ENCODE data around the gene QSOX2.

The QSOX2 gene

GRCh38 chr9:136264441-136265405 is 19.1 kb upstream of the QSOX2 start:
- DNase-seq (ENCODE audit: low read depth): no peak

- DNase-seq (ENCODE audit: low read depth): no peak
Measured at GRCh38 chr9:136264031-136264430, 18.4 kb upstream of the QSOX2 start.

- no peak for DNase-seq (ENCODE audit: low read depth)
Measured at GRCh38 chr9:136262671-136263178, 17.1 kb upstream of the QSOX2 start.

GRCh38 chr9:136261686-136262430 is 16.2 kb upstream of the QSOX2 start:
- no peak for DNase-seq (ENCODE audit: low read depth)

- no peak for DNase-seq (ENCODE audit: low read depth)
Measured at GRCh38 chr9:136260936-136261472, 15.4 kb upstream of the QSOX2 start.

GRCh38 chr9:136260521-136260920 is 14.9 kb upstream of the QSOX2 start:
- no peak for DNase-seq (ENCODE audit: low read depth)

GRCh38 chr9:136259836-136260235 is 14.2 kb upstream of the QSOX2 start:
- DNase-seq (ENCODE audit: low read depth): no peak

- DNase-seq (ENCODE audit: low read depth): no peak
Measured at GRCh38 chr9:136259517-136259813, 13.9 kb upstream of the QSOX2 start.

GRCh38 chr9:136258786-136259516 is 13.3 kb upstream of the QSOX2 start:
- DNase-seq (ENCODE audit: low read depth): no peak

- no peak for DNase-seq (ENCODE audit: low read depth)
Measured at GRCh38 chr9:136258299-136258625, 12.7 kb upstream of the QSOX2 start.

- DNase-seq (ENCODE audit: low read depth): no peak
Measured at GRCh38 chr9:136257381-136258298, 12.0 kb upstream of the QSOX2 start.

GRCh38 chr9:136255896-136256890 is 10.6 kb upstream of the QSOX2 start:
- no peak for DNase-seq (ENCODE audit: low read depth)

- DNase-seq (ENCODE audit: low read depth): no peak
Measured at GRCh38 chr9:136255166-136255538, 9.5 kb upstream of the QSOX2 start.

GRCh38 chr9:136254381-136255165 is 9.0 kb upstream of the QSOX2 start:
- DNase-seq (ENCODE audit: low read depth): no peak

GRCh38 chr9:136253246-136254130 is 7.9 kb upstream of the QSOX2 start:
- DNase-seq (ENCODE audit: low read depth): no peak

- no peak for DNase-seq (ENCODE audit: low read depth)
Measured at GRCh38 chr9:136252846-136253245, 7.2 kb upstream of the QSOX2 start.

GRCh38 chr9:136252281-136252680 is 6.7 kb upstream of the QSOX2 start:
- DNase-seq (ENCODE audit: low read depth): no peak
